Psoas muscle (tissue), 8 donors: ENCODE measurements around the gene TMEM121. TPM values are rescaled to one million over a fixed set of nuclear protein-coding genes. Genes with fewer than 3 reads are reported as not detected.

ENCODE experiments used
- ATAC-seq, 4 donors: fragments of 200-7000 bp; cut with Tn5 transposase; one replicate each; pipeline ENCODE4 v1.9.1; 2020; ENCODE audit warnings: moderate library complexity in 3 of 4, mild to moderate bottlenecking in 2 of 4
- DNase-seq, 2 donors: peaks; one replicate each; pipeline ENCODE4 v3.0.0-alpha.2; 2020
- H3K27ac ChIP-seq: fragments of 200-600 bp; one replicate; pipeline ENCODE4 v1.8.0; 2022
- H3K27me3 ChIP-seq, 3 donors: fragments of 200-600 bp in 1 of 3; one replicate each; pipeline versions ENCODE4 v1.6.1 to v1.8.0; 2013 to 2022; ENCODE audit warnings: low read length in 2 of 3, mild to moderate bottlenecking in 2 of 3, moderate library complexity in 1 of 3; ENCODE audit not compliant: insufficient read depth in 3 of 3
- H3K36me3 ChIP-seq, 2 donors: fragments of 200-600 bp in 1 of 2; one replicate each; pipeline versions ENCODE4 v1.6.1 to v1.8.0; 2013 to 2022; ENCODE audit warnings: low read depth in 1 of 2, mild to moderate bottlenecking in 1 of 2, moderate library complexity in 1 of 2; ENCODE audit not compliant: insufficient read depth in 1 of 2
- H3K4me1 ChIP-seq: fragments of 200-600 bp; one replicate; pipeline ENCODE4 v1.8.0; 2022
- H3K4me3 ChIP-seq: fragments of 200-600 bp; one replicate; pipeline ENCODE4 v1.8.0; 2022; ENCODE audit warnings: mild to moderate bottlenecking
- H3K9me3 ChIP-seq: fragments of 200-600 bp; one replicate; pipeline ENCODE4 v1.8.0; 2022
- CTCF ChIP-seq: fragments of 200-600 bp; IDR thresholded peaks from one replicate; pipeline ENCODE4 v1.8.0; 2022; ENCODE audit warnings: antibody characterized with exemption
- WGBS, 3 donors: extraction: QIAGEN DNeasy Blood & Tissue Kit; methylation state at CpG; one replicate each; pipeline versions ENCODE4 v1.1.6 to v1.1.7; 2013; 5-methylcytosine and 5-hydroxymethylcytosine counted together
- intact Hi-C, 2 donors: fragments of 100-400 bp; cut with DNase I; formaldehyde crosslinking; loops; one replicate each; pipeline versions ENCODE4 v1.11.0 to v1.14.2; 2022
- polyA plus RNA-seq, 3 donors: library from polyadenylated mRNA; stranded (reverse); fragments of 200-250 nt; gene quantifications; one replicate each; pipeline ENCODE4 v1.2.3, GENCODE V29; 2013
- total RNA-seq, 4 donors: library from RNA; stranded (reverse); fragmentation: NEBNext Ultra II Directional in 2 of 4; extraction: Animal tissue kit (Norgen Biotek cat#: 25700) in 2 of 4; gene quantifications; one replicate each; pipeline versions ENCODE4 v1.2.1 to v1.2.4, GENCODE V29; 2021 to 2023
- donor health status: healthy with polysubstance abuse.
- donor health status: DM: no; HTN: no; CAD: no; lungs with moderate emphysema.
- donor health status: Bipolar disorder and iron deficiency.
- donor health status: healthy.
- donor health status: DM: yes; HTN: yes; CAD: no.
- donor health status: DM: no; HTN: no; CAD: no.
- donor health status: DM: no; HTN: no; CAD: no.
- donor health status: DM: yes; HTN: yes; CAD: no.

The TMEM121 gene
- total and polyA plus RNA-seq, 7 donors = 0.08 to 0.60 (median 0.38) TPM

- H3K27me3 ChIP-seq = peaks cover 0 to 46% (median 16%) of the 10 kb centered on the region in 3 donors
- DNase-seq (no peak), ATAC-seq (no peak)
- H3K4me3 ChIP-seq = peak overlapping the region; percentile 77
- H3K4me1 ChIP-seq = peaks cover 17% of the 10 kb centered on the region
- 55 to 64% (median 56%) methylated on average over 50 to 63 of the region's 63 CpGs for WGBS, 3 donors
- H3K9me3 ChIP-seq = no peaks in the 10 kb centered on the region
- no peak overlapping the region for H3K27ac ChIP-seq
- no peak for TF ChIP-seq CTCF
- intact Hi-C loops = loop anchor here (2.0 to 10.0 kb wide), 3 partner anchors 37 to 159 kb away; partner anchors contain the start of gene TEDC1 (in 1 of the 2)
- no peaks in the 10 kb centered on the region for H3K36me3 ChIP-seq
Measured at GRCh38 chr14:105529569-105530284, 3.3 kb downstream of the TMEM121 start.

GRCh38 chr14:105530285-105531087 lies 4.1 kb downstream of the TMEM121 start:
- peaks cover 0 to 39% (median 16%) of the 10 kb centered on the region in 3 donors for H3K27me3 ChIP-seq
- H3K4me1 ChIP-seq = peaks cover 17% of the 10 kb centered on the region
- no peak for ATAC-seq
- peak in 1 of 2 donors; percentile 49 for DNase-seq
- H3K36me3 ChIP-seq = no peaks in the 10 kb centered on the region
- H3K9me3 ChIP-seq = no peaks in the 10 kb centered on the region
- 80 to 85% (median 82%) methylated on average over 19 of the region's 19 CpGs for WGBS, 3 donors
- H3K27ac ChIP-seq = no peak overlapping the region
- H3K4me3 ChIP-seq = no peak overlapping the region
- intact Hi-C loops = no loop called here
- TF ChIP-seq CTCF = no peak

GRCh38 chr14:105531088-105531893 lies 4.9 kb downstream of the TMEM121 start:
- WGBS, 3 donors = 91 to 94% (median 93%) methylated on average over 29 to 30 of the region's 30 CpGs
- DNase-seq = peak in 1 of 2 donors; percentile 30
- intact Hi-C loops = no loop called here

More at GRCh38 chr14:105531088-105531893, 4.9 kb downstream of the TMEM121 start:
- H3K4me1 ChIP-seq = peaks cover 17% of the 10 kb centered on the region
- no peak overlapping the region for H3K4me3 ChIP-seq
- H3K36me3 ChIP-seq = no peaks in the 10 kb centered on the region
- no peak for TF ChIP-seq CTCF
- ATAC-seq = no peak
- no peak overlapping the region for H3K27ac ChIP-seq
- H3K9me3 ChIP-seq = no peaks in the 10 kb centered on the region
- H3K27me3 ChIP-seq = peaks cover 0 to 41% (median 9%) of the 10 kb centered on the region in 3 donors
